IMR-90 (cell line): ENCODE results near the gene AGAP2. TPM values are rescaled to one million over a fixed set of nuclear protein-coding genes. Genes with fewer than 3 reads are reported as not detected.

ENCODE experiments used
- ATAC-seq: fragments of 200-7000 bp; cut with Tn5 transposase; 2 replicates; pipeline ENCODE4 v1.9.1; 2020; ENCODE audit warnings: low read depth, mild to moderate bottlenecking, moderate library complexity
- BruUV-seq: library from RNA; stranded (reverse); fragments of 400-500 nt; replicated peaks from 2 replicates; lab custom pipeline; 2021; lab: Mats Ljungman, UMichigan
- CTCF ChIA-PET: fragments of 300-600 bp; formaldehyde crosslinking; extraction: SDS; loops from one replicate; lab custom pipeline; 2021; ENCODE audit warnings: antibody characterized with exemption; lab: Yijun Ruan, JAX
- POLR2A ChIA-PET: fragments of 300-600 bp; sonication (Branson Sonifier 250); formaldehyde crosslinking; loops from one replicate; lab custom pipeline; 2022; ENCODE audit warnings: antibody characterized with exemption; ENCODE audit not compliant: unreplicated experiment; lab: Charles Lee
- DNase-seq: peaks from one replicate; pipeline ENCODE4 v3.0.0; 2013
- H2AFZ ChIP-seq: replicated peaks from 2 replicates; pipeline ENCODE3; 2013; ENCODE audit warnings: low read length, mild to moderate bottlenecking; ENCODE audit not compliant: poor library complexity
- H2AK5ac ChIP-seq: 2 replicates; pipeline ENCODE4 v1.6.1; 2013; ENCODE audit warnings: low read depth, low read length, inconsistent platforms
- H2AK9ac ChIP-seq: replicated peaks from 2 replicates; pipeline ENCODE3; 2013; ENCODE audit warnings: mild to moderate bottlenecking, low read depth, low read length, moderate library complexity; ENCODE audit not compliant: poor library complexity
- H2BK120ac ChIP-seq: 2 replicates; pipeline ENCODE4 v1.6.1; 2013; ENCODE audit warnings: low read depth, low read length, inconsistent platforms
- H2BK15ac ChIP-seq: 3 replicates; pipeline ENCODE4 v1.6.1; 2013; ENCODE audit warnings: low read depth, low read length, inconsistent platforms
- H2BK20ac ChIP-seq: 2 replicates; pipeline ENCODE4 v1.6.1; 2013; ENCODE audit warnings: low read depth, mild to moderate bottlenecking, inconsistent platforms, low read length, moderate library complexity
- H2BK5ac ChIP-seq: 2 replicates; pipeline ENCODE4 v1.6.1; 2013; ENCODE audit warnings: mild to moderate bottlenecking, low read depth, low read length, inconsistent platforms; ENCODE audit not compliant: poor library complexity, severe bottlenecking
- H3K14ac ChIP-seq: replicated peaks from 2 replicates; pipeline ENCODE4 v1.6.1; 2013; ENCODE audit warnings: low read depth, low read length, inconsistent platforms
- H3K18ac ChIP-seq: 2 replicates; pipeline ENCODE4 v1.6.1; 2013; ENCODE audit warnings: low read depth, low read length, control low read depth
- H3K23ac ChIP-seq: 2 replicates; pipeline ENCODE4 v1.6.1; 2013; ENCODE audit warnings: low read depth, low read length, inconsistent platforms
- H3K27ac ChIP-seq: 2 replicates; pipeline ENCODE4 v1.5.1; 2013; ENCODE audit warnings: mild to moderate bottlenecking, control low read depth, low read length; ENCODE audit not compliant: insufficient read depth
- H3K27me3 ChIP-seq: 2 replicates; pipeline ENCODE4 v1.6.1; 2013; ENCODE audit warnings: low read length; ENCODE audit not compliant: control insufficient read depth, insufficient read depth
- H3K36me3 ChIP-seq: 2 replicates; pipeline ENCODE4 v1.6.1; 2013; ENCODE audit warnings: low read length, mixed read lengths; ENCODE audit not compliant: control insufficient read depth, insufficient read depth
- H3K4ac ChIP-seq: 2 replicates; pipeline ENCODE4 v1.6.1; 2013; ENCODE audit warnings: low read depth, low read length, inconsistent platforms
- H3K4me1 ChIP-seq: 2 replicates; pipeline ENCODE4 v1.6.1; 2013; ENCODE audit warnings: low read length, mixed read lengths; ENCODE audit not compliant: control insufficient read depth, insufficient read depth
- H3K4me2 ChIP-seq: 2 replicates; pipeline ENCODE4 v1.6.1; 2013; ENCODE audit warnings: low read depth, mild to moderate bottlenecking, control low read depth, low read length, moderate library complexity
- H3K4me3 ChIP-seq: 2 replicates; pipeline ENCODE4 v1.5.1; 2013; ENCODE audit warnings: low read depth, mild to moderate bottlenecking, control low read depth, low read length, moderate library complexity; ENCODE audit not compliant: insufficient read depth
- H3K56ac ChIP-seq: 2 replicates; pipeline ENCODE4 v1.6.1; 2013; ENCODE audit warnings: low read length, inconsistent platforms; ENCODE audit not compliant: insufficient read depth; ENCODE audit errors: extremely low read depth
- H3K79me1 ChIP-seq, 2 experiments: 2 replicates each; pipeline ENCODE4 v1.6.1; 2013; ENCODE audit warnings: low read length in 2 of 2, inconsistent platforms in 1 of 2, low read depth in 1 of 2
- H3K9ac ChIP-seq: 2 replicates; pipeline ENCODE4 v1.6.1; 2013; ENCODE audit warnings: low read depth, low read length, control low read depth
- H3K9me1 ChIP-seq: 2 replicates; pipeline ENCODE4 v1.6.1; 2013; ENCODE audit warnings: low read length, inconsistent platforms; ENCODE audit not compliant: insufficient read depth
- H3K9me3 ChIP-seq: 2 replicates; pipeline ENCODE4 v1.6.1; 2013; ENCODE audit warnings: low read length; ENCODE audit not compliant: control insufficient read depth, insufficient read depth
- H4K20me1 ChIP-seq: 2 replicates; pipeline ENCODE4 v1.6.1; 2013; ENCODE audit warnings: low read length, inconsistent platforms; ENCODE audit not compliant: insufficient read depth
- H4K5ac ChIP-seq: 2 replicates; pipeline ENCODE4 v1.6.1; 2013; ENCODE audit warnings: mild to moderate bottlenecking, low read depth, low read length, control low read depth
- H4K8ac ChIP-seq, 2 experiments: 2 replicates each; pipeline ENCODE4 v1.6.1; 2013; ENCODE audit warnings: low read depth in 2 of 2, low read length in 2 of 2, control low read depth in 1 of 2, inconsistent platforms in 1 of 2
- H4K91ac ChIP-seq: 2 replicates; pipeline ENCODE4 v1.6.1; 2013; ENCODE audit warnings: low read depth, low read length, inconsistent platforms; ENCODE audit not compliant: insufficient read depth
- BHLHE40 ChIP-seq: fragments of 150-350 bp; IDR thresholded peaks from 2 replicates; pipeline ENCODE4 v1.6.1; 2016; ENCODE audit warnings: mild to moderate bottlenecking, low read depth, low read length
- CEBPB ChIP-seq: IDR thresholded peaks from 2 replicates; pipeline ENCODE4 v1.6.1; 2012; ENCODE audit warnings: low read depth, low read length, improper control_type of control experiment
- CHD1 ChIP-seq: IDR thresholded peaks from 2 replicates; pipeline ENCODE4 v1.6.1; 2012; ENCODE audit warnings: low read depth, low read length, improper control_type of control experiment
- CTCF ChIP-seq: conservative IDR thresholded peaks from 2 replicates; pipeline ENCODE4 v1.5.1; 2012; ENCODE audit warnings: mild to moderate bottlenecking, low read depth, low read length, improper control_type of control experiment
- MAFK ChIP-seq: IDR thresholded peaks from 2 replicates; pipeline ENCODE4 v1.6.1; 2012; ENCODE audit warnings: low read depth, low read length, improper control_type of control experiment
- MAZ ChIP-seq: IDR thresholded peaks from 2 replicates; pipeline ENCODE4 v1.6.1; 2012; ENCODE audit warnings: low read depth, mild to moderate bottlenecking, low read length, improper control_type of control experiment, moderate library complexity, borderline replicate concordance
- MXI1 ChIP-seq: IDR thresholded peaks from 2 replicates; pipeline ENCODE4 v1.6.1; 2012; ENCODE audit warnings: low read depth, mild to moderate bottlenecking, low read length, moderate library complexity, borderline replicate concordance
- POLR2A ChIP-seq: IDR thresholded peaks from 2 replicates; pipeline ENCODE4 v1.6.1; 2012; ENCODE audit warnings: mild to moderate bottlenecking, low read depth, low read length
- RFX5 ChIP-seq: IDR thresholded peaks from 2 replicates; pipeline ENCODE4 v1.8.0; 2012; ENCODE audit warnings: low read depth, mild to moderate bottlenecking, low read length, moderate library complexity
- WGBS, 2 experiments: methylation state at CpG; one replicate each; pipeline versions ENCODE4 v1.1.5 to v1.1.7; 2013; ENCODE audit warnings: missing lambda C conversion rate in 2 of 2; ENCODE audit not compliant: insufficient read length in 1 of 2; ENCODE audit errors: extremely low coverage in 2 of 2; 5-methylcytosine and 5-hydroxymethylcytosine counted together
- dilution Hi-C: fragments of 300-500 bp; cut with HindIII; formaldehyde crosslinking; loops from one replicate; pipeline ENCODE4 v1.14.3; 2018; ENCODE audit warnings: low sequenced_read_pairs; ENCODE audit not compliant: unreplicated experiment
- in situ Hi-C: fragments of 300-500 bp; cut with MboI; formaldehyde crosslinking; loops from 3 replicates; pipeline ENCODE4 v1.14.3; 2019; ENCODE audit warnings: low sequenced_read_pairs, inconsistent platforms, mixed read lengths
- intact Hi-C: fragments of 100-400 bp; cut with micrococcal nuclease; formaldehyde crosslinking; loops from 2 replicates; pipeline ENCODE4 v1.10.0; 2022
- polyA plus RNA-seq, 3 experiments: library from polyadenylated mRNA; depleted of rRNA; stranded (reverse); fragments of >200 nt; gene quantifications; 2 replicates each; pipeline ENCODE4 v1.2.3, GENCODE V29; 2012; ENCODE audit warnings: low replicate concordance in 1 of 3
- total RNA-seq: library from RNA; depleted of rRNA; stranded (reverse); fragments of >200 nt; gene quantifications from 2 replicates; pipeline ENCODE4 v1.2.3, GENCODE V29; 2012

Gene AGAP2
- total and polyA plus RNA-seq, 2 of the 4 experiments (the other 2 are of a cell fraction), result 0.03 to 0.18 TPM

GRCh38 chr12:57750561-57751431, 12.3 kb upstream of the AGAP2 start:
- no peak overlapping the region for H3K18ac ChIP-seq
- no peak for TF ChIP-seq CHD1
- no peak for TF ChIP-seq CTCF
- TF ChIP-seq POLR2A, result no peak
- TF ChIP-seq BHLHE40, result no peak
- TF ChIP-seq RFX5, result no peak
- no peak for TF ChIP-seq MAFK
- TF ChIP-seq CEBPB, result no peak
- no peak for TF ChIP-seq MXI1
- TF ChIP-seq MAZ, result no peak
- peak overlapping the region; percentile 88 for H3K9ac ChIP-seq
- peaks cover 17% of the 10 kb centered on the region for H3K9me1 ChIP-seq
- peak overlapping the region; percentile 95 for H3K23ac ChIP-seq
- H4K20me1 ChIP-seq, result 0 out of 2 replicates have a peak, but pooled peaks cover 7% of the 10 kb centered on the region
- intact Hi-C loops (no loop called here), dilution Hi-C loops (no loop called here), in situ Hi-C loops (no loop called here)
- H2BK120ac ChIP-seq, result no peak overlapping the region
- ChIA-PET POLR2A (no interaction called here), CTCF (interaction anchor here (1.1 kb wide), 1 partner anchor 14 kb away, joined by 3 read pairs; no protein-coding TSS in a partner anchor)
- peak overlapping the region; percentile 91; the same call in 1 of the 2 replicates for H3K56ac ChIP-seq
- peak overlapping the region; percentile 79 for H2BK5ac ChIP-seq
- H2BK20ac ChIP-seq, result no peak overlapping the region
- H3K9me3 ChIP-seq, result no peaks in the 10 kb centered on the region
- H3K79me1 ChIP-seq, result peaks cover 22 to 49% of the 10 kb centered on the region in 2 experiments; a peak in 3 of 4 replicates
- peak overlapping the region; percentile 97 for H2AK9ac ChIP-seq
- BruUV-seq, result no TSS peak
- ATAC-seq (no peak), DNase-seq (peak; percentile 12)
- H2AK5ac ChIP-seq, result peak overlapping the region; percentile 90
- peaks cover 24% of the 10 kb centered on the region for H3K36me3 ChIP-seq
- peak overlapping the region; percentile 90 for H3K27ac ChIP-seq
- H3K4me1 ChIP-seq, result peaks cover 8% of the 10 kb centered on the region
- H4K5ac ChIP-seq, result peak overlapping the region; percentile 59; the same call in 1 of the 2 replicates
- peak overlapping the region; percentile 96 for H3K4me2 ChIP-seq
- peak overlapping the region; percentile 97 for H3K14ac ChIP-seq
- H3K4me3 ChIP-seq, result peak overlapping the region; percentile 59
- no peak overlapping the region for H2BK15ac ChIP-seq
- H3K4ac ChIP-seq, result peak overlapping the region; percentile 91
- peak overlapping the region; percentile 56 to 93; a peak in 2 of 4 replicates for H4K8ac ChIP-seq
- peak overlapping the region; percentile 73; the same call in 1 of the 2 replicates for H4K91ac ChIP-seq
- peaks cover 7% of the 10 kb centered on the region; the same call in 1 of the 2 replicates for H3K27me3 ChIP-seq
- WGBS, 2 experiments, result 100% methylated on average over 2 of the region's 15 CpGs; no CpG with 5 or more reads in 1 of the 2 experiments
- H2AFZ ChIP-seq, result no peak overlapping the region
